Tibial nerve (tissue), 4 donors: ENCODE measurements around the gene ATP6V1F.

Experiments
- EP300 ChIP-seq, 2 donors: sonication (generic); formaldehyde crosslinking; IDR thresholded peaks; one replicate each; pipeline ENCODE4 v1.6.1; 2017; ENCODE audit warnings: antibody characterized with exemption in 2 of 2, mild to moderate bottlenecking in 1 of 2
- POLR2A ChIP-seq, 2 donors: fragments of 450-650 bp; IDR thresholded peaks; one replicate each; pipeline ENCODE4 v1.6.1; 2017; ENCODE audit warnings: antibody characterized with exemption in 2 of 2, mild to moderate bottlenecking in 2 of 2, moderate library complexity in 2 of 2
- TF ChIP-seq, protein P1 (sequence below), 5 experiments: fragments of 200-600 bp in 3 of 5; fragments of 450-650 bp in 2 of 5; sonication (generic) in 3 of 5; IDR thresholded peaks; one replicate each; pipeline ENCODE4 v1.5.1; 2016 to 2019; ENCODE audit warnings: antibody characterized with exemption in 5 of 5, mild to moderate bottlenecking in 3 of 5, moderate library complexity in 2 of 5

DNA sequence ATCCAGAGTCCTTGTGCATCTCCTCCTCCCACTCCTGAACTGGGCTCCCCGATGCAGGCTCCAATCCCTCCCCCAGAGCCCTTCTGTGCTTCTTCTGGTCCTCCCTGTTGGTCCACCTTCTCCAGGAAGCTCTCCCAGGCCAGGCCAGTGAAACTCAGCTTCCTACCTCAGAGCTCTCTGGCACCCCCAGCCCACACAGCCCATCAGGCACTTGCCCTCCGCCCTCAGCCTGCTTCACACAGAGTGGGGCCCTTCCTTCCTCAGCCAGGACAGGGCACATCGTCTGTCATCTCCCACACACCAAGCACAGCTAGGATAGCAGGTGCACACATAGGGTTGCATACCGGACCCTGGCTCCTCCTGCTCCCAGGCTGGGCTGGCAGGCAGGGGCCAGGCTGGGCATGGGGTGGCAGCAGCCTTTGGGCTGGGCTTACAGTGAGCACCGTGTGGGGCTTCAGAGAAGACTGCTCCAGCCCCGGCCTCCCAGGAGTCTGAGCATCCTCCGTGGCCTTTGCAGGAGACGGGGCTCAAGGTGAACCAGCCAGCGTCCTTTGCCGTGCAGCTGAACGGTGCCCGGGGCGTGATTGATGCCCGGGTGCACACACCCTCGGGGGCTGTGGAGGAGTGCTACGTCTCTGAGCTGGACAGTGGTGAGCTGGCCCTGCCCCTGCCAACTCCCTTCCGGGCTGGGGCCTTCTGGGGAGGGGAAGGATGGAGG, 6.5 kb upstream of the ATP6V1F start:
- no peak for TF ChIP-seq POLR2A (IDR thresholded peaks at IDR 0.05)
- TF ChIP-seq, protein P1, sequence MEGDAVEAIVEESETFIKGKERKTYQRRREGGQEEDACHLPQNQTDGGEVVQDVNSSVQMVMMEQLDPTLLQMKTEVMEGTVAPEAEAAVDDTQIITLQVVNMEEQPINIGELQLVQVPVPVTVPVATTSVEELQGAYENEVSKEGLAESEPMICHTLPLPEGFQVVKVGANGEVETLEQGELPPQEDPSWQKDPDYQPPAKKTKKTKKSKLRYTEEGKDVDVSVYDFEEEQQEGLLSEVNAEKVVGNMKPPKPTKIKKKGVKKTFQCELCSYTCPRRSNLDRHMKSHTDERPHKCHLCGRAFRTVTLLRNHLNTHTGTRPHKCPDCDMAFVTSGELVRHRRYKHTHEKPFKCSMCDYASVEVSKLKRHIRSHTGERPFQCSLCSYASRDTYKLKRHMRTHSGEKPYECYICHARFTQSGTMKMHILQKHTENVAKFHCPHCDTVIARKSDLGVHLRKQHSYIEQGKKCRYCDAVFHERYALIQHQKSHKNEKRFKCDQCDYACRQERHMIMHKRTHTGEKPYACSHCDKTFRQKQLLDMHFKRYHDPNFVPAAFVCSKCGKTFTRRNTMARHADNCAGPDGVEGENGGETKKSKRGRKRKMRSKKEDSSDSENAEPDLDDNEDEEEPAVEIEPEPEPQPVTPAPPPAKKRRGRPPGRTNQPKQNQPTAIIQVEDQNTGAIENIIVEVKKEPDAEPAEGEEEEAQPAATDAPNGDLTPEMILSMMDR (IDR thresholded peaks at IDR 0.05): no peak
- no peak for TF ChIP-seq EP300 (IDR thresholded peaks at IDR 0.05)
